ENCODE measurements around the gene MUC3A.
"Not testable (repeated sequence)": the region's sequence is repeated elsewhere in the genome, so short reads cannot be mapped to it uniquely, and the experiment has no call there.

Gene MUC3A

DNA sequence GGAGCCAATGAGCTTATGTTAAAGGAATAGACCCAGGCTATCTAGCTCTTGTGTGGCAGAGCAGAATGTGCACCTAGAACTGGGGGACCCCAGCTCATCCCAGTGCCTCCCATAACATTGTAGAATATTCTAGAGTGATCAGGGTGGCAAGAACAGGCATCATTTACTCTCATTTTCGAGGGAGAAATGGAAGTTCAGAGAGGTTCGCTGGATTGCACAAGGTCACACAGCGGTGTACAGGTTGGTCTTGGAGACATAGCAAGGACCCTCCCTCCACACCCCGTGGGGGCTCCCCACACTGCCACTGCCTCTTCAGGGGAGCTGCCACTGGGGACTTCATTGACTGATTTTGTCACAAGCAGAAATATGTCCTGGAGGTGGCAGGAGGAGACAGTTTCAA lies 29.0 kb downstream of the MUC3A start:
- TF ChIP-seq, protein P1, sequence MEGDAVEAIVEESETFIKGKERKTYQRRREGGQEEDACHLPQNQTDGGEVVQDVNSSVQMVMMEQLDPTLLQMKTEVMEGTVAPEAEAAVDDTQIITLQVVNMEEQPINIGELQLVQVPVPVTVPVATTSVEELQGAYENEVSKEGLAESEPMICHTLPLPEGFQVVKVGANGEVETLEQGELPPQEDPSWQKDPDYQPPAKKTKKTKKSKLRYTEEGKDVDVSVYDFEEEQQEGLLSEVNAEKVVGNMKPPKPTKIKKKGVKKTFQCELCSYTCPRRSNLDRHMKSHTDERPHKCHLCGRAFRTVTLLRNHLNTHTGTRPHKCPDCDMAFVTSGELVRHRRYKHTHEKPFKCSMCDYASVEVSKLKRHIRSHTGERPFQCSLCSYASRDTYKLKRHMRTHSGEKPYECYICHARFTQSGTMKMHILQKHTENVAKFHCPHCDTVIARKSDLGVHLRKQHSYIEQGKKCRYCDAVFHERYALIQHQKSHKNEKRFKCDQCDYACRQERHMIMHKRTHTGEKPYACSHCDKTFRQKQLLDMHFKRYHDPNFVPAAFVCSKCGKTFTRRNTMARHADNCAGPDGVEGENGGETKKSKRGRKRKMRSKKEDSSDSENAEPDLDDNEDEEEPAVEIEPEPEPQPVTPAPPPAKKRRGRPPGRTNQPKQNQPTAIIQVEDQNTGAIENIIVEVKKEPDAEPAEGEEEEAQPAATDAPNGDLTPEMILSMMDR (IDR thresholded peaks at IDR 0.05): no peak
- no peak overlapping the region for H3K4me3 ChIP-seq
- H3K27ac ChIP-seq: no peak overlapping the region
- no peak for DNase-seq (ENCODE audit: low spot score)

DNA sequence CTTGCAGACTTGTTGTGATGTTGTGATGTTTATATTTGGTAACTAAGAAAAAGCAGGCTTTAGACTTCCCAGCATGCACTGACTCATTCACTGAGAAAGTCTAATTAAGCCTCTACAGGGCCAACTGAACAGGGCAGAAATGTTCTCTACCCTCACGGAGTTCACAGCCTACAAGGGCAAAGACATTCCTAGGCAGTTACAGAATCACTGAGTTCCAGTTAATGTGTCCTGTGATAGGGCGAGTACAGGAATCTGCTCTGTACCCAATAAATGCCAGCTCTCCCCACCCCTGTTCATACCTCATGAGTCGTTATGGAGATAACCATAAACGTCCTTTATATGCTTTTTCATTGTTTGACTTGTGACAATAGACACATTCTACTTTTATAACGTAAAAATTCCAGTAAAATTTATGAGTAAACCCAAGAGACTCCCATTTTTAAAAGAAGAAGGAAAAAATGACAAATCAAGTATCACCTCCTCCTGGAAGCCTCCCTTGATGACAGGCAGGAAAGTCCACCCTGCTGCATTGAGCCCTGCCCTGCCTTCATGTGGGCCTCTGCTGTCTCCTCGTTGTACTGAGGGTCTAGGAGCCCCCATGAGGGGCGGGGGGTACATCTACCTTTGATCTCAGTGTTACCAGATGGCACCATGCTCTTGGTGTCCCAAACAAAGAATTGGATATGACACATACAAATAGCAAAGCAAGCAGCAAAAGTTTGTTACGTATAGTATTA lies 34.3 kb downstream of the MUC3A start:
- TF ChIP-seq, protein P1 (IDR thresholded peaks at IDR 0.05): no peak
- no peak for DNase-seq (ENCODE audit: low spot score)
- Histone ChIP-seq H3K27ac (no peak overlapping the region), H3K4me3 (no peak overlapping the region)

DNA sequence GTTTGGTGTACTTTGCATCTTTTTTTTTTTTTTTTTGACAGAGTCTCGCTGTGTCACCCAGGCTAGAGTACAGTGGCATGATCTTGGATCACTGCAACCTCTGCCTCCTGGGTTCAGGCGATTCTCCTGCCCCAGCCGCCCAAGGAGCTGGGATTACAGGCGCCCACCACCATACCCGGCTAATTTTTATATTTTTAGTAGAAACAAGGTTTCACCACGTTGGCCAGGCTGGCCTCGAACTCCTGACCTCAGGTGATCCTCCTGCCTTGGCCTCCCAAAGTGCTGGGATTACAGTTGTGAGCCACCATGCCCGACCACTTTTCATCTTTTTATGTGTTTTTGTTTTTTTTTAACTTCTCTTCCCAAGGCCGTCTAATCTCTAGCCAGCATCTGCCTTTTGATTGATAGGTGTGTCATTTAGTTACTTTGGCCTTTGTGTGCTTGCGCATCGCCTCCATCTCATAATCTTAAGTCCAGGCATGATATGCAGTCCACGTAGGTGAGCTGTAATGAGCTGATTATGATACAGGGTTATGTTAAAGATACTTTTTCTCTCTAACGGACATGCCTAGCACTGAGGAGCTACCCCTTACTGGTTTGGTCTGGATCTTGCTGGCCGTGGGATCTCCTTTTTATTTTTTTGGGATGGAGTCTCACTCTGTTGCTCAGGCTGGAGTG lies 35.0 kb downstream of the MUC3A start:
- not testable (repeated sequence) for H3K4me3 ChIP-seq; H3K27ac ChIP-seq; DNase-seq (ENCODE audit: low spot score)

DNA sequence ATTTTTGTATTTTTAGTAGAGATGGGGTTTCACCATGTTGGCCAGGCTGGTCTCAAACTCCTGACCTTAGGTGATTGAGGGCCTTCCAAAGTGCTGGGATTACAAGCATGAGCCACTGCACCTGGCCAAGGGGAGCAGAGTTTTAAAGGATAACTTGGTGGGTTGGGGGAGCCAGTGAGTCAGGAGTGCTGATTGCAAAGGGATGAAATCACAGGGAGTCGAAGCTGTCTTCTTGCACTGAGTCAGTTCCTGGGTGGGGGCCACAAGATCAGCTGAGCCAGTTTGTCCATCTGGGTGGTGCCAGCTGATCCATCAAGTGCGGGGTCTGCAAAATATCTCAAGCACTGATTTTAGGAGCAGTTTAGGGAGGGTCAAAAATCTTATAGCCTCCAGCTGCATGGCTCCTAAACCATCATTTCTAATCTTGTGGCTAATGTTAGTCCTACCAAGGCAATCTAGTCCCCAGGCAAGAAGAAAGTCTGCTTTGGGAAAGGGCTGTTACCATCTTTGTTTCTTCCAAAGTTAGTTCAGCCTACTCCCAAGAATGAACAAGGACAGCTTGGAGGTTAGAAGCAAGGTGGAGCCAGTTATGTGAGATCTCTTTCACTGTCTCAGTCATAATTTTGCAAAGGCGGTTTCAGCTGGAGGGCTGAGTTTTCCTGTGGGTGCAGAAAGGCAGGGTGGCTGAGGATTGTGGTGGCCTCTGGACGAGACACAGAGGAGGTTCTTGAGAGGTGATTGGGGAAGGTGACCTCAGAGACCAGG lies 35.9 kb downstream of the MUC3A start:
- DNase-seq (ENCODE audit: low spot score); H3K27ac ChIP-seq: not testable (repeated sequence)

DNA sequence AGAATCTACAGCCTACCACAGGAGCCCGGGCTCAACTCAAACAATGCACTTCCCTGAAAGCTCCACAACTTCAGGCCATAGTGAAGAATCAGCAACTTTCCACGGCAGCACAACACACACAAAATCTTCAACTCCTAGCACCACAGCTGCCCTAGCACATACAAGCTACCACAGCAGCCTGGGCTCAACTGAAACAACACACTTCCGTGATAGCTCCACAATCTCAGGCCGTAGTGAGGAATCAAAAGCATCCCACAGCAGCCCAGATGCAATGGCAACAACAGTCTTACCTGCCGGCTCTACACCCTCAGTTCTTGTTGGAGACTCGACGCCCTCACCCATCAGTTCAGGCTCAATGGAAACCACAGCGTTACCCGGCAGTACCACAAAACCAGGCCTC lies 42.3 kb downstream of the MUC3A start:
- Histone ChIP-seq H3K27ac (no peak overlapping the region), H3K4me3 (no peak overlapping the region)
- TF ChIP-seq, protein P1 (IDR thresholded peaks at IDR 0.05): no peak
- DNase-seq (ENCODE audit: low spot score): no peak

More for the DNA sequence above, 35.9 kb downstream of the MUC3A start:
- not testable (repeated sequence) for H3K4me3 ChIP-seq

DNA sequence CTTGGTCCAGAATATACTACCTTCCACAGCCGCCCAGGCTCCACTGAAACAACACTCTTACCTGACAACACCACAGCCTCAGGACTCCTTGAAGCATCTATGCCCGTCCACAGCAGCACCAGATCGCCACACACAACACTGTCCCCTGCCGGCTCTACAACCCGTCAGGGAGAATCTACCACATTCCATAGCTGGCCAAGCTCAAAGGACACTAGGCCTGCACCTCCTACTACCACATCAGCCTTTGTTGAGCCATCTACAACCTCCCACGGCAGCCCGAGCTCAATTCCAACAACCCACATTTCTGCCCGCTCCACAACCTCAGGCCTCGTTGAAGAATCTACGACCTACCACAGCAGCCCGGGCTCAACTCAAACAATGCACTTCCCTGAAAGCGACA lies 42.9 kb downstream of the MUC3A start:
- not testable (repeated sequence) for DNase-seq (ENCODE audit: low spot score); H3K4me3 ChIP-seq; H3K27ac ChIP-seq

DNA sequence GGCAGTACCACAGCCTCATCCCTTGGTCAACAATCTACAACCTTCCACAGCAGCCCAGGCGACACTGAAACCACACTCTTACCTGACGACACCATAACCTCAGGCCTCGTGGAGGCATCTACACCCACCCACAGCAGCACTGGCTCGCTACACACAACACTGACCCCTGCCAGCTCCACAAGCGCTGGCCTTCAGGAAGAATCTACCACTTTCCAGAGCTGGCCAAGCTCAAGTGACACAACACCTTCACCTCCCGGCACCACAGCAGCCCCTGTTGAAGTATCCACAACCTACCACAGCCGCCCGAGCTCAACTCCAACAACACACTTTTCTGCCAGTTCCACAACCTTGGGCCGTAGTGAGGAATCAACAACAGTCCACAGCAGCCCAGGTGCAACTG lies 45.3 kb downstream of the MUC3A start:
- H3K27ac ChIP-seq; H3K4me3 ChIP-seq; DNase-seq (ENCODE audit: low spot score): not testable (repeated sequence)

DNA sequence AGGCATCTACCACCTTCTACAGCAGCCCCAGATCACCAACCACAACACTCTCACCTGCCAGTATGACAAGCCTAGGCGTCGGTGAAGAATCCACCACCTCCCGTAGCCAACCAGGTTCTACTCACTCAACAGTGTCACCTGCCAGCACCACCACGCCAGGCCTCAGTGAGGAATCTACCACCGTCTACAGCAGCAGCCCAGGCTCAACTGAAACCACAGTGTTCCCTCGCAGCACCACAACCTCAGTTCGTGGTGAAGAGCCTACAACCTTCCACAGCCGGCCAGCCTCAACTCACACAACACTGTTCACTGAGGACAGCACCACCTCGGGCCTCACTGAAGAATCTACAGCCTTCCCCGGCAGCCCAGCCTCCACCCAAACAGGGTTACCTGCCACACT lies 49.2 kb downstream of the MUC3A start:
- not testable (repeated sequence) for DNase-seq (ENCODE audit: low spot score); H3K4me3 ChIP-seq

DNA sequence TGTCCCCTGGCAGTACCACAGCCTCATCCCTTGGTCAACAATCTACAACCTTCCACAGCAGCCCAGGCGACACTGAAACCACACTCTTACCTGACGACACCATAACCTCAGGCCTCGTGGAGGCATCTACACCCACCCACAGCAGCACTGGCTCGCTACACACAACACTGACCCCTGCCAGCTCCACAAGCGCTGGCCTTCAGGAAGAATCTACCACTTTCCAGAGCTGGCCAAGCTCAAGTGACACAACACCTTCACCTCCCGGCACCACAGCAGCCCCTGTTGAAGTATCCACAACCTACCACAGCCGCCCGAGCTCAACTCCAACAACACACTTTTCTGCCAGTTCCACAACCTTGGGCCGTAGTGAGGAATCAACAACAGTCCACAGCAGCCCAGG lies 50.0 kb downstream of the MUC3A start:
- DNase-seq (ENCODE audit: low spot score); H3K4me3 ChIP-seq; H3K27ac ChIP-seq: not testable (repeated sequence)

More for the DNA sequence above, 49.2 kb downstream of the MUC3A start:
- not testable (repeated sequence) for H3K27ac ChIP-seq

DNA sequence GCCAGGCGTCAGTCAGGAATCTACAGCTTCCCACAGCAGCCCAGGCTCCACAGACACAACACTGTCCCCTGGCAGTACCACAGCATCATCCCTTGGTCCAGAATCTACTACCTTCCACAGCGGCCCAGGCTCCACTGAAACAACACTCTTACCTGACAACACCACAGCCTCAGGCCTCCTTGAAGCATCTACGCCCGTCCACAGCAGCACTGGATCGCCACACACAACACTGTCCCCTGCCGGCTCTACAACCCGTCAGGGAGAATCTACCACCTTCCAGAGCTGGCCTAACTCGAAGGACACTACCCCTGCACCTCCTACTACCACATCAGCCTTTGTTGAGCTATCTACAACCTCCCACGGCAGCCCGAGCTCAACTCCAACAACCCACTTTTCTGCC lies 50.7 kb downstream of the MUC3A start:
- not testable (repeated sequence) for H3K4me3 ChIP-seq; DNase-seq (ENCODE audit: low spot score); H3K27ac ChIP-seq

DNA sequence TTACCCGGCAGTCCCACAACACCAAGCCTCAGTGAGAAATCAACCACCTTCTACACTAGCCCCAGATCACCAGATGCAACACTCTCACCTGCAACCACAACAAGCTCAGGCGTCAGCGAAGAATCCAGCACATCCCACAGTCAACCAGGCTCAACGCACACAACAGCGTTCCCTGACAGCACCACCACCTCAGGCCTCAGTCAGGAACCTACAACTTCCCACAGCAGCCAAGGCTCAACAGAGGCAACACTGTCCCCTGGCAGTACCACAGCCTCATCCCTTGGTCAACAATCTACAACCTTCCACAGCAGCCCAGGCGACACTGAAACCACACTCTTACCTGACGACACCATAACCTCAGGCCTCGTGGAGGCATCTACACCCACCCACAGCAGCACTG lies 53.0 kb downstream of the MUC3A start:
- H3K4me3 ChIP-seq; DNase-seq (ENCODE audit: low spot score); H3K27ac ChIP-seq: not testable (repeated sequence)

DNA sequence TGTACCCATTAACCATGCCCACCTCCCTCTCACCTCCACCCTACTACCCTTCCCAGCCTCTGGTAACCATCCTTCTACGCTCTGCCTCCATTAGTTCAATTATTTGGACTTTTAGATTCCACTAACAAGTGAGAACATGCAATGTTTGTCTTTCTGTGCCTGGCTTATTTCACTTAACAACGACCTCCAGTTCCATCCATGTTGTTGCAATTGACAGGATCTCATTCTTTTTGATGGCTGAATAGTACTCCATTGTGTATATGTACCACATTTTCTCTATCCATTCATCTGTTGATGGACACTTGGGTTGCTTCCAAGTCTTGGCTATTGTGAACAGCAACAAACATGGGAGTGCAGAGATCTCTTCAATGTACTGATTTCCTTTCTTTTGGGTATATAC lies 58.0 kb downstream of the MUC3A start:
- H3K27ac ChIP-seq; DNase-seq (ENCODE audit: low spot score); H3K4me3 ChIP-seq: not testable (repeated sequence)

Measured in coronary artery (tissue), 2 donors.